Activated CD8-positive, alpha-beta T cell treated with anti-CD3 and anti-CD28 coated beads, Interleukin-2, amount 10 ng/mL, durations not matched to agents 7 days and 5 days (primary cell): ENCODE data around the gene ETNK1. TPM values are rescaled to one million over a fixed set of nuclear protein-coding genes. Genes with fewer than 3 reads are reported as not detected.

Source experiments
- ATAC-seq: fragments of 150-1000 bp; cut with Tn5 transposase; one replicate; pipeline ENCODE4 v1.10.0; 2021; ENCODE audit warnings: moderate library complexity
- CTCF ChIA-PET: fragments of 350-600 bp; sonication (Branson Sonifier 250); formaldehyde crosslinking; loops from one replicate; lab custom pipeline; 2021; ENCODE audit warnings: antibody characterized with exemption; lab: Charles Lee
- POLR2A ChIA-PET: fragments of 350-600 bp; sonication (Branson Sonifier 250); formaldehyde crosslinking; loops from one replicate; lab custom pipeline; 2021; ENCODE audit warnings: antibody characterized with exemption; lab: Charles Lee
- DNase-seq: peaks from one replicate; pipeline ENCODE4 v3.0.0-alpha.2; 2020
- H3K27ac Mint-ChIP-seq: one replicate; pipeline ENCODE4 v1.8.0; 2021; ENCODE audit warnings: mild to moderate bottlenecking, mixed read lengths
- H3K27me3 Mint-ChIP-seq: one replicate; pipeline ENCODE4 v1.8.0; 2021; ENCODE audit warnings: low read depth, mixed read lengths
- H3K36me3 Mint-ChIP-seq: one replicate; pipeline ENCODE4 v1.8.0; 2021; ENCODE audit warnings: low read depth, mixed read lengths
- H3K4me1 Mint-ChIP-seq: one replicate; pipeline ENCODE4 v1.8.0; 2021; ENCODE audit warnings: low read depth, mixed read lengths
- H3K4me3 Mint-ChIP-seq: one replicate; pipeline ENCODE4 v1.8.0; 2021; ENCODE audit warnings: mild to moderate bottlenecking, mixed read lengths
- H3K9me3 Mint-ChIP-seq: one replicate; pipeline ENCODE4 v1.8.0; 2022; ENCODE audit warnings: mixed read lengths; ENCODE audit not compliant: insufficient read depth
- total RNA-seq, 2 experiments: library from RNA; stranded (reverse); gene quantifications; one replicate each; pipeline ENCODE4 v1.2.3, GENCODE V29; 2021

Gene ETNK1
- total RNA-seq, 2 experiments from 2014 or later = 68.6 to 69.4 TPM

DNA sequence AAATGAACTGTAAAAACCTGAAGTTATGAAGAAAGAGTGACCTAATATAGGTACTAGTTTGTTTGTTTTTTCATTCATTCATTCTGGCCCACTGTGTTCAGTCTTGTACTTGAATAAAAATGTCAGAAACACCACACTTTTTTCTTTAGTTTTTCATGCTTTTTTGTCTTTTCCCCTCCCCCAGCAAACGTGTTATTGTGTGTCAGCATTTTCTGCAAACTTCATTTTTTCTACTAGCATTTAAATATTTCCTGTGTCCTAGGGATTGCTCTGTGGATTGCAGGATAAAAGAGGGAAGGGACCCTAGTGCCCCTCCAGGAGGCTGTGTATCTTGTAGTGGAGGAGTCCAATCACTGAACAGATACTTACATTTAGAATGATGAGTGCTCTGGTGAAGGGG, 42.2 kb downstream of the ETNK1 start:
- no peak overlapping the region for H3K4me3 Mint-ChIP-seq
- no peak overlapping the region for H3K27ac Mint-ChIP-seq
- DNase-seq (no peak), ATAC-seq (no peak)
- ChIA-PET CTCF (interaction anchor here (3.0 kb wide), 1 partner anchor 17 kb away, joined by 10 read pairs; no protein-coding TSS in a partner anchor), POLR2A (no interaction called here)
- no peaks in the 10 kb centered on the region for H3K27me3 Mint-ChIP-seq
- no peaks in the 10 kb centered on the region for H3K9me3 Mint-ChIP-seq
- H3K4me1 Mint-ChIP-seq = peaks cover 2% of the 10 kb centered on the region
- peaks cover 12% of the 10 kb centered on the region for H3K36me3 Mint-ChIP-seq

DNA sequence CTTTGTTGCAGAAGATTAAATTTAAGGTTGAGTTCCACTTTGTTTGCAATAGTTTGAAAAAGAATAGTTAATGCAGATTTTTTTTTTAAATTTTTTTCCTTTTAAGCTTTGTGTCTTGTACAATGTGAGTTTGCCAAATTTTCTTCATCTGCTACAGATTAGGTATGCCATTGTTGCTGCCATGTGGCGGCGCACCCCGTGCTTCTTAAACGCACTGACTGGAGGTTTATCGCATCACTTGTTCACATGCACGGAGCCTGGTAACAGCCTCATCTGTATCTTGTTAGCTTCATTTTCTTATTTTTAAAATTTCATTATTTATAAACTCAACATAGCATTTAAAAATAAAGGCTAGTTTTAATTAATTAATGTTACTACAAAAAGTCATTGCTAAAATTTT, 43.5 kb downstream of the ETNK1 start:
- Mint-ChIP-seq H3K36me3 (peaks cover 15% of the 10 kb centered on the region), H3K4me1 (peaks cover 2% of the 10 kb centered on the region), H3K27ac (no peak overlapping the region), H3K27me3 (no peaks in the 10 kb centered on the region), H3K9me3 (no peaks in the 10 kb centered on the region), H3K4me3 (no peak overlapping the region)
- ChIA-PET POLR2A (no interaction called here), CTCF (interaction anchor here (1.8 kb wide), 1 partner anchor 18 kb away, joined by 4 read pairs; no protein-coding TSS in a partner anchor)
- no peak for DNase-seq
- no peak for ATAC-seq

DNA sequence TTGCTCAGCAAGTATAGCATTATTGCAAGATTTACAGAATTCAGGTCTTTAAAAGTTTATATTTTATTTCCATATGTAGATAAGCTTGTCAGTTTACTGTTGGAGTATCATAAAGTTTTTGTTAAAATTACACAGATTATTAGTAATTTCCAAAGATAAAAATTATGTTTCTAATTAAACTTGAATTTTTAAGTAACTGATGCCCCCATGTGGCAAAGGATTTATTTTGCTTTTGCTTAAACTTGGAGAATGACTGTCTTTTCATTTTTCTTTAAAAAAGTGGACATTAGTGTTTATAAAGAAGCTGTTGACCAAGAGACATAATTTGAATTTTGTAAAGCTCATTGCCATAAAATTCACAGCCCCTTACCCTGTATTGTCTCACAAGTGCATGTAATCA, 45.8 kb downstream of the ETNK1 start:
- Mint-ChIP-seq H3K36me3 (peaks cover 25% of the 10 kb centered on the region), H3K4me1 (peaks cover 2% of the 10 kb centered on the region), H3K9me3 (no peaks in the 10 kb centered on the region), H3K4me3 (no peak overlapping the region), H3K27me3 (no peaks in the 10 kb centered on the region), H3K27ac (no peak overlapping the region)
- CTCF ChIA-PET = interaction anchor here (0.9 to 1.9 kb wide), 7 partner anchors 8 to 184 kb away, joined by 3 to 8 read pairs (median 4); no protein-coding TSS in a partner anchor
- POLR2A ChIA-PET = no interaction called here
- no peak for DNase-seq
- no peak for ATAC-seq

DNA sequence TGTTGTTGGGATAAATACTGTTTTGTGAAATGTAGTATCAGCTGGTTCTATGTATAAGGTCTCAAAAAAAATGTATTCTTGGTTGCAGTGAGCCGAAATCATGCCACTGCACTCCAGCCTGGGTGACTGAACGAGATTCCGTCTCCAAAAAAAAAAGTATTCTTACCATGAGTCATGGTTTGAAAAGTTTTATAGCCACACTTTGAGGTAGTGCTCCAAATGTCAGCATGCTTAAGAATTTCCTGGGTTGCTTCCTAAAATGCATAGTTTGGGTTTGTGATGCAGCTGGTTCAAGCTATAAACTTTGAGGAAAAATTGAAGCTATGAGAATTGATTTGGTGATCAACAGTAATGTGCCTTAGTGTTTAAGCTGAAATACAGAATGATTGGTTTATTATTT, 48.0 kb downstream of the ETNK1 start:
- H3K27ac Mint-ChIP-seq = no peak overlapping the region
- DNase-seq (no peak), ATAC-seq (no peak)
- H3K36me3 Mint-ChIP-seq = peaks cover 41% of the 10 kb centered on the region
- H3K4me3 Mint-ChIP-seq = no peak overlapping the region
- ChIA-PET POLR2A (no interaction called here), CTCF (interaction anchor here (1.6 kb wide), 1 partner anchor 12 kb away, joined by 5 read pairs; no protein-coding TSS in a partner anchor)
- no peaks in the 10 kb centered on the region for H3K27me3 Mint-ChIP-seq
- H3K4me1 Mint-ChIP-seq = no peaks in the 10 kb centered on the region
- H3K9me3 Mint-ChIP-seq = no peaks in the 10 kb centered on the region

DNA sequence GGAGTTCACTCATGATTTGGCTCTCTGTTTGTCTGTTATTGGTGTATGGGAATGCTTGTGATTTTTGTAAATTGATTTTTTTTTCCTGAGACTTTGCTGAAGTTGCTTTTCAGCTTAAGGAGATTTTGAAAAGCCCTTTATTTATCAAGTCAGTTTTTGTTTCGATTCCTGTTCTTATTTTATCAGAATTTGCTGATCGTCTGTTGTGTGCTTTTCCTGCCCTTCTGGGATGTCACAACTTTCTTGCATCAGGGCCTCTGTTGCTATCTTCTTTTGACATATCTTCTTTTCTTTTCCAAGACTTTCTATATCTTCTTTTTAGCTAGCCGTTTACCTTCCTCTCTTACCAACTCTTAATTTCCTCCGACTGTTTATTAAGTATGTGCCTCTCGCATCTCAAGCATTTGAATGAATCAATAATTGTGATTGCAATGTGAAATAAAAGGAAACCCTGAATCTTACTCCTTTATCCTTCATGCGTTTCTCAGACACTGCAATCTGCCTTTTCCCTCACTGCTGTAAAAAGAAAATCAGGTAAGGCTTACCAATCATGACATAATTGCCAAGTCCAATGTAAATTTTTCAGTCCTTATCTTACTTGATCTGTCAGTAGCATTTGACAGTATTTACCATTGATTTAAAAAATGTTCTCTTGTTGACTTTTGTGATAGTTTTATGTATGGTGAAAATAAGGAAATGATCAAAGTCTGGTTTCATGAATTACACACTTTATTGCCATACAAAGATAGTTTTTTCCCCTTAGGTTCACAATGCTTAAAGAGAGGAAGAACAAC, 53.0 kb downstream of the ETNK1 start:
- ChIA-PET POLR2A (no interaction called here), CTCF (no interaction called here)
- Mint-ChIP-seq H3K4me1 (no peaks in the 10 kb centered on the region), H3K27ac (no peak overlapping the region), H3K36me3 (peaks cover 60% of the 10 kb centered on the region), H3K4me3 (no peak overlapping the region), H3K9me3 (no peaks in the 10 kb centered on the region), H3K27me3 (no peaks in the 10 kb centered on the region)
- ATAC-seq = no peak
- DNase-seq = no peak

DNA sequence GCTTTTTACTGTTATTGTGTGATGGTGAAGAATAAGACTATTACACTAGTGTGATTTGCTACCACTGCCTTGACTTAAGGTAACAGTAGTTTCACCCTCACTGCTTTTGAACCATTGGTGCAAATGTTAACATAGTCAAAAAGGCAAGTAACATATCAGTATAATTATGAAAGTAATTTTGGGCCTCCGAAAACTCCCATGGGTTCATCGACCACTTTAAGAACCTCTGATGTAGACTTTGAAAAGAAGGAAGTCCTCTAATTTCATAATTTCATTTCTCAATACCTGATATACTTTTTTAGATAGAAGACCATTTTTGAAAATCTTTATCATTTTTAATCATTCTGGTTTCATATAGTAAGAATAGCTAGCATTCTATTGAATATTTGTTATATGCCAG, 57.7 kb downstream of the ETNK1 start:
- ATAC-seq (no peak), DNase-seq (no peak)
- H3K36me3 Mint-ChIP-seq = peaks cover 46% of the 10 kb centered on the region
- no peaks in the 10 kb centered on the region for H3K9me3 Mint-ChIP-seq
- H3K27me3 Mint-ChIP-seq = no peaks in the 10 kb centered on the region
- no peak overlapping the region for H3K27ac Mint-ChIP-seq
- H3K4me3 Mint-ChIP-seq = no peak overlapping the region
- CTCF ChIA-PET = interaction anchor here (0.6 kb wide), 1 partner anchor 166 kb away, joined by 3 read pairs; no protein-coding TSS in a partner anchor
- POLR2A ChIA-PET = no interaction called here
- peaks cover 16% of the 10 kb centered on the region for H3K4me1 Mint-ChIP-seq

DNA sequence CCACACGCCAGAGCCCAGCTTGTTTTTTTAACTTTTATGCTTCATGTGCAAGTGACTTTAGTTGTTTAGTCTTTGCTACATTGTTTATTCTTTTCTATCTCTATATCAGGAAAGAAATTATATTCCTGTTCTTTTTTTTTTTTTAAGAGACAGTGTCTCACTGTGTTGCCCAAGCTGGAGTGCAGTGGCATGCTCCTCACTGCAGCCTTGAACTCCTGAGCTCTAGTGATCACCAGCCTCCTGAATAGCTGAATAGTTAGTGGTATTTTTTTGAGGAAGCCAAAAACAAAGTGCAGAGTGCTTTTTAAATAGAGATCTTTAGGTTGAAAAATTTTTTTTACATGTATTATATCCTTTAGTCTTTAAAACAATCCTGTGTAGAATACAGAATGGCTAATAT, 58.2 kb downstream of the ETNK1 start:
- ATAC-seq (no peak), DNase-seq (no peak)
- Mint-ChIP-seq H3K4me1 (peaks cover 18% of the 10 kb centered on the region), H3K27ac (no peak overlapping the region), H3K9me3 (no peaks in the 10 kb centered on the region), H3K4me3 (no peak overlapping the region), H3K36me3 (peaks cover 43% of the 10 kb centered on the region), H3K27me3 (no peaks in the 10 kb centered on the region)
- CTCF ChIA-PET = interaction anchor here (0.6 kb wide), 1 partner anchor 166 kb away, joined by 3 read pairs; no protein-coding TSS in a partner anchor
- POLR2A ChIA-PET = no interaction called here

DNA sequence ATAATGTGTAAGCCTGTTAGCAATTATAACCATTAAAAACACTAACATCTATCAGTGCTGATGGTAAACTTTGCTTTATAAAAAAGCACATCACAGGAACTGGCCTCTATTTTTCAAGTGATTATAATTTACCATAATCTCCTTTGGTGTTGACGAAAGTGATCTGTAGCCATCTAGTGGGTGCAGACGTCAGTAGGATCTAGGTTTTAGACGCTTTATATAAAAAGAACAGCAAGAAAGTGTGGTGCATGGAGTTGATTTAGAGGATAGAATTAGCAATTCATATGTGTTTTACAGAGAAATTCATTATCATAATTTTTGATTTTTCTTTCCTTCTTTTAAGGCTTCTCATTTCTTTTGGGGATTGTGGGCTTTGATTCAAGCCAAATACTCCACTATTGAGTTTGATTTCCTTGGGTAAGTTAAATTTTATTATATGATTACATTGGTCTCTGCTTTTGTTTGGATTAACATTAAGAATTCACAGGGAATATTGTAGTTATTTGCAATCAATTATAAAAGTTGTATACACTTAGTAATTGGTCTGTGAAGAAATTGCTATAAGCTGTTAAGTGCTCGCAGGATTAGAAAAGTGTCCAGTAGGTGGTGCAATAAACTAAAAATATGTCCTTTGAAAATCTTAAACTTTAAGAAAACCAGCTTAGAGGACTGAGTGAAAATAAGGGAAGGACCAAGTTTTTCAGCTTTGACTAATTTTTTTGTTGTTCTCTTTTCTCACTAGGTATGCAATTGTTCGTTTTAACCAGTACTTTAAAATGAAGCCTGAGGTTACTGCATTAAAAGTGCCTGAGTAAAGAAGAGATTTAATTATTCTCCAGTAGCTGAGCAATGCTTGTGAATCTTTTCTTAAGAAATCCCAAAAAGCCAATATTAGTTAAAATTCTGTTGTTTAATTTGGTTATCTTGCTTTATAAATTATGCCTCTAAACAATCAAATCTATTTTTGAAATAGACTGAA, 59.5 kb downstream of the ETNK1 start:
- no peak overlapping the region for H3K27ac Mint-ChIP-seq
- DNase-seq (no peak), ATAC-seq (no peak)
- ChIA-PET CTCF (interaction anchor here (0.6 to 2.4 kb wide), 9 partner anchors 12 to 987 kb away, joined by 3 to 13 read pairs (median 4); partner anchors contain the start of gene ETNK1), POLR2A (no interaction called here)
- H3K27me3 Mint-ChIP-seq = no peaks in the 10 kb centered on the region
- H3K4me1 Mint-ChIP-seq = peaks cover 18% of the 10 kb centered on the region
- peaks cover 32% of the 10 kb centered on the region for H3K36me3 Mint-ChIP-seq
- H3K4me3 Mint-ChIP-seq = no peak overlapping the region
- no peaks in the 10 kb centered on the region for H3K9me3 Mint-ChIP-seq

DNA sequence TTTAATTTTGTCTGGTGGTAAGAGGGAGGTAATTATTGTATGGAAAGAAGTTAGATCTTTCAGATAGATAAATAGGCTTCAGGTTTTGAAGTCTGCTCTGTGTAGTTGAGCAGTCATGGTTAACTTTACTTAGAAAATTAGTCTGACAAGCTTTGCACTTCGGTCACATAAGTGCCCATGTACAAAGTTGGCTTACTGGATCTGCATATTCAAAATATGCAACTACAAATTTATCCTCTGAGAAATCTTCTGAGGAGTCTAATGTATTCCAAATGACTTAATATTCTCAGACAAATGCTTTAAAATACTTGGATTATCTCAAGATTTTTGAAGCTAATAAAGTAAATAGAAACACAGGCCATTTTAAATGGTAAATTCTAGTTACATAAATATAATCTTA, 61.2 kb downstream of the ETNK1 start:
- ChIA-PET CTCF (interaction anchor here (1.3 kb wide), 1 partner anchor 18 kb away, joined by 4 read pairs; no protein-coding TSS in a partner anchor), POLR2A (no interaction called here)
- no peak for DNase-seq
- no peak overlapping the region for H3K27ac Mint-ChIP-seq
- no peaks in the 10 kb centered on the region for H3K9me3 Mint-ChIP-seq
- no peak overlapping the region for H3K4me3 Mint-ChIP-seq
- peaks cover 18% of the 10 kb centered on the region for H3K4me1 Mint-ChIP-seq
- peaks cover 21% of the 10 kb centered on the region for H3K36me3 Mint-ChIP-seq
- no peaks in the 10 kb centered on the region for H3K27me3 Mint-ChIP-seq
- no peak for ATAC-seq

DNA sequence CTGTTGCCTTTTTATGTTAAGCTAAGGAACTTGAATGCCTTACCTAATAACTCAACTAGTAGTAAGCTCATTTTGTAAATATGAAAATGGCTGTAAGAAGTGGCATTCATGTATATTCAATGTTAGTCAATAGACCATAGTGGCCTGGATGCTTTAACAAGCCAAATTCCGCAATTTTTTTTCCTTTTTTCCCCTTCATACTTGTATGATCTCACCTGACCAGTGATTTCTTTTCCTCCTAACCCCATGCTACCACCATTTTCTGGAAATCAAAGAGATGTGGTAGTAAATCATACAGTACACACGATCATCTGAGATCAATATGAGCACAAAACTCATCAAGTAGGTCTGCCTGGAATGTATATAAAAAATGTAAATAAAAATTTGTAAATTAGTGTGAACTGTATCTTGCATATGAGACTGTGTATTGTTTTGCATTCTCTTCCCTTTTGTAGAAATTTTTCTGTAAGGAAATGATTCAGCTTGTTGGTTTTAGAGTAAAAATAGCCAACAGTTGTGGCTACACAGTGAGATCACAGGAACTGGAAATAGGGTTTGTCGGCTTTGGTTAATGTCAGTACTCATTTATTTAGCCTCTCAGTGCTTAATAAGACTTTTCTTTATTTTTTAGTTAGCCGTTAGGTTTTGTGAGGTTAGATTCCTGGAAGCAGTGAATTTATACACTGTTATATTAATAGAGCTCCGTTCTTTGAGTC, 62.5 kb downstream of the ETNK1 start:
- Mint-ChIP-seq H3K4me3 (no peak overlapping the region), H3K9me3 (no peaks in the 10 kb centered on the region), H3K4me1 (peaks cover 27% of the 10 kb centered on the region), H3K36me3 (peaks cover 33% of the 10 kb centered on the region), H3K27ac (peak overlapping the region; percentile 83), H3K27me3 (no peaks in the 10 kb centered on the region)
- ATAC-seq = peak; percentile 85
- ChIA-PET CTCF (interaction anchor here (1.2 to 1.4 kb wide), 2 partner anchors 12 to 17 kb away, joined by 4 to 6 read pairs; no protein-coding TSS in a partner anchor), POLR2A (no interaction called here)
- DNase-seq = peak; percentile 55

DNA sequence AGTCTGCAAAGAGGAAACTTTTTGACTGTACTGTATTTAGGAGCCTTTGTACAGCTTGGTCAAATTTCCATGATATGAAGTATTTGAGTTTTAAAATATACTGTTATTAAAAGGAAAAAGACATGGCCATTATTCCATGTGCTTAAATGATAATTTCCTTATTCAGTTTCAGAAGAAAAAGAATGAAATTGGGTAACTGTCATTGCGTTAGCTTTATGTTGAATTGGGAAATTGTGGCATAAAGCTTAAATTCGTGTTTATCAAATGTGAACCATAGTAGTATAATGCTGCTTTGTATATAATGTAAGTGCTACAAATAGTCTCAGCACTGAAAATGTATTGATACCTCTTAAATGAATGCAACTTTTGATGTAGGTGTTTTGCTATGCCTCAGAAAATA, 64.9 kb downstream of the ETNK1 start:
- peaks cover 30% of the 10 kb centered on the region for H3K36me3 Mint-ChIP-seq
- H3K27ac Mint-ChIP-seq = no peak overlapping the region
- ATAC-seq (no peak), DNase-seq (no peak)
- no peaks in the 10 kb centered on the region for H3K27me3 Mint-ChIP-seq
- POLR2A ChIA-PET = no interaction called here
- peaks cover 27% of the 10 kb centered on the region for H3K4me1 Mint-ChIP-seq
- CTCF ChIA-PET = no interaction called here
- H3K9me3 Mint-ChIP-seq = no peaks in the 10 kb centered on the region
- H3K4me3 Mint-ChIP-seq = no peak overlapping the region
